Retinal pigment epithelial cell (primary cell): ENCODE measurements around the gene SORD.

Experiments used
- DNase-seq: peaks from one replicate; pipeline ENCODE4 v3.0.0-alpha.2; 2010; ENCODE audit warnings: low read depth
- H3K4me3 ChIP-seq: 2 replicates; pipeline ENCODE4 v1.5.1; 2011; ENCODE audit warnings: mild to moderate bottlenecking, low read length, control low read depth, moderate library complexity
- CTCF ChIP-seq: conservative IDR thresholded peaks from 2 replicates; pipeline ENCODE4 v1.5.1; 2011; ENCODE audit warnings: low read depth, low read length, control low read depth, inconsistent platforms

The SORD gene

DNA sequence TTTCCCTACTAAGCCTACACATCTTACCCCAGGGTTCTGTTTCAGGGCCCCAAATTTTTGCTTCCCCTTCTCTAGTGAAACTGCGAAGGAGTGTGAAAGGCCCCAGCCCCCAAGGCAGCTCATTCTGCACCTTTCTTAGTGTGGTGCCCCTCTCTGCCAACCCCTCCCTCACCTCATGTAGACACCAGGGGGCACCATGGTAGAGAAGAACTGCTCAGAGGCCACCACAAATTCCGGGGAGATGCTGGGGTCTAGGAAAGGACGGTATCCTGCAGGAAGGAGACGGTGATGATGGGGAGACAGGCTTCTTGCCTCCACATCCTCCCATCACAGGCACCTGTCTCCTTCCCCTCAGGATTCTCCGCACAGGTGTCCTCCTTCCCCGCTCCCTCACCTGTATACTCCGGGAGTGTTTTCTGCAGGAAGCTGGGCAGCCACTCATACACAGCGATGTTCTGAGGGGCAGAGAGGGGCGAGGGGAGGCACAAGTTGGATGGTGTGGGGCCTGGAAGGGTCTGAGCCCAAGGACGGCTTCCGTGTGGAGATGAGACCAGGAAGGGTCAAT lies 87.3 kb downstream of the SORD start:
- no peak overlapping the region for H3K4me3 ChIP-seq
- peak; percentile 35 for TF ChIP-seq CTCF
- DNase-seq: no peak

DNA sequence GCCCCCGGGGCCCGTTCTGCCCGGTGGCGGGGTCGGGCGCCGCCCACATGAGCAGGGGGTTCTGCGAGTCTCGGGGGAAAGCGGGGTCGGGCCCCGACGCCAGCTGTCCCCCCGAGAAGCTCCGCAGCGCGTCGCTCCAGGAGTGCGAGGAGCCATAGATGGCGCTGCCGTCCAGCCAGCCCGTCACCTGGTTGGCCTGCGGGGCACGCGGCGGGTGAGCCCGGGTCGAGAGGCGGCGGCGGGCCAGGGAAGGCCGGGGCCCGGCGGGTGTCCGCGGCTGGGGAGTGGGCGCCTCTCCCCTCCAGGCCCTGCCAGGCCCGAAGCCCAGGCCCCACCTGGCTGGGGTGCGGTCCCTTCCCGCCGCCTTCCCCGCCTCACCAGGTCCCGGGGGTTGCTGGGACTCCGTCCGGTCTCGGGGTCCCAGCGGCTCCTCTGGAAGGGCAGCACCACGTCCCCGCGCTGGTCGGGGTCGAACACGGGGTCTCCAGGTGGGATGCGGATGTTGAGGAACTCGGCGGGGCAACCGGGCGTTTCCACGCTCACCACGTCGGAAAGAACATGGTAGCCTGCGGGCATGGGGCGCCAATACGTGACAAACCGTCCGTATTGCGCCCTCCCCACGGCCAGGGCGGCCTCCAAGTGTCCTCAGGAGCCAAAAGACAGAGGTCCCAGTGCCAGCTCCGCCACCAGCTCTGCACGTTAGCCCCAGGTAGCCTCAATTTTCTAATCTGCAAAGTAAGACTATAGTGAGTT lies 88.6 kb downstream of the SORD start:
- DNase-seq: no peak
- no peak overlapping the region for H3K4me3 ChIP-seq
- TF ChIP-seq CTCF: no peak

- TF ChIP-seq CTCF: no peak
- DNase-seq: no peak
- H3K4me3 ChIP-seq: no peak overlapping the region
These were observed 89.2 kb downstream of the SORD start for GRCh38 chr15:45112143-45112590.

DNA sequence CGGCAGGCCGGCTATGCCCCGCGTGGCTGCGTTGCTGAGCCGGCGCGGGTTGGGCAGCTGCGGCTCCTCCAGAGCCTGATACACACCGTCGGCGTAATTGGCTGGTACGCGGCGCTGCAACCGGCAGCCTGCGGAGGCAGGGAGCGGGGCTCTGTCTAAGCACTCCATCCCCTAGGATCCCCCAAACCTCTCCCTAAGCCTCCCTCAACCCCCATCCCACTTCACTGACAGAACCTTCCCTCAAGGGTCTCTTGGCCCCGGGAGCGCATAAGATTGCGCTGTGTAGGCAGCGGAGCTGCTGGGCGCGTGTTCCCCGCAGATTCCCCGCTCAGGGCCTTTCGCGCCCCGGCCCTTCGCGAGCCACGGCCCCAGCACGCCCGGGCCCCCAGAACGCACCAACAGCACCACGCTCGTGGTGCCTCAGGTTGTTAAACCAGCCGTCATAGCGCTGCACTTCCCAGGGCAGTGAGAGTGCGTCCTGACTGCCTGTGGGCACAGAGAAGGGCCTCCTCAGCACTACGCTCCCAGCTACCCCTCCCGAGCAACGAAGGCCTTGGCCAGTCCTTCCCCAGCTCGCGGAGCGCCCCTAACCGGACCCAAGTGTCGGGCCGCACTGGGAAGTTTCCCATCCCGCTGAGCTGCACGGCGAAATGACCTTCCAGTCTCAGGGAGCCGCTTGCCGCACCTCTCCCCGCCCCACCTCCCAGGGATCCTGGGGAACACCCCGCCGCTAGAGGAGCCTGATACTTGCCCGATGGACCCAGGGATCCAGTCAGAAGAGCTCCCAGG lies 89.8 kb downstream of the SORD start:
- DNase-seq: no peak
- TF ChIP-seq CTCF: no peak
- no peak overlapping the region for H3K4me3 ChIP-seq

DNA sequence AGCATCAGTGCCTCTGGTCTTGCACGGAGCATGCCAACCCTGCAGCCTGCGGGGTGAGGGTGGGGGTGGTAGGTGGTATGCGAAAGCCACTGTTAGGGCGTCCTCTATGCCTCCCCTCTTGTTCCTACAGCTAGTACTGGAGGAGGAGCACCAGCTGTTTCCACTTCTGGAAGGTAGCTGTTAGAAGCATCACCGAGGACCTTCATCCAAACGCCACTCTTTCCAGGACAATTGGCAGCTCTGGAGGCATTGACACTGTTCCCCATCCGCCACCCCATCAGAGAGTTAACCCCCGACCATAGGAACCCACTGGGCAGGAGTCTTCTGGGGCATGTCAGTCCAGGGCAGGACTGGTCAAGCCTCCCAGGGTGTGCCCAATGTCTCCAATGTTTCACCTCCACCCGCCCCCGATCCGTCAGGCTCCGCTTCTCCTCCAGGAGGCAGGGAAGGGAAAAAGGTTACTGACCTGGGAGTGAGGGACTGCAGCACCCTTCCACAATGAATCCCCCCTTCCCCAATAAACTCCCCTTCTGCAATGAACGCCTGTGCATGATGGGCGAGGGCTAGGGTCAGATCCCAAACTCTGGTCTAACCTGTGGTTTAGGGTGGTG lies 90.5 kb downstream of the SORD start:
- no peak overlapping the region for H3K4me3 ChIP-seq
- DNase-seq: no peak
- no peak for TF ChIP-seq CTCF

DNA sequence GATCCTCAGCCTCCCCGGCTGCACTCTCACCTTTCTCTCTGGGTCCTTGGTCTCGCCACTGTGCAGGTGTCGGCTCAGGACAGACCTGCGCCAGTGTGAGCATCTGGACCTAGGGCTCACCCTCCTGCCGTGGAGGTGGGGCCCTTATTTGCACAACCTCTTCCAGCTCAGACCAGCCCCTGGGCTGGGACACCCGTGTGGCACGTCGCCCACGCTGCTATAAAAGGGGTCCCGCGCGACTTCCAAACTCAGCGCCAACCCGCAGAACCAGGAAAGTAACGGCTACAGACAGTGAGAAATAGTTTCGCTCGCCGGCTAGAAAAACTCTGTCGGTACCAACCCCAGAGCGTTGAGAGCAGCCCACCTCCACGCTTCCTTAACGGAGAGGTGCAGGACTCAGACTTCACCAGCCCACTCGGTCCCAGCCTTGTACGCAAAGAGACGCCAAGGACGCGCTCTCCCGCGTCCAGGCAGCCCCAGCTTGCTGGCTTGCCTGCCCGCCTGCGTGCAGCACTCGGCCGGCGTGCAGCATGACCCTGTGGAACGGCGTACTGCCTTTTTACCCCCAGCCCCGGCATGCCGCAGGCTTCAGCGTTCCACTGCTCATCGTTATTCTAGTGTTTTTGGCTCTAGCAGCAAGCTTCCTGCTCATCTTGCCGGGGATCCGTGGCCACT lies 91.2 kb downstream of the SORD start, which contains the start of the genes DUOX2 and DUOXA2:
Gene DUOX2, minus strand, starts transcription at position 97 of the 675 bp plus-strand sequence. CDS start 761 bp downstream, outside the sequence.
Gene DUOXA2, plus strand, starts transcription at position 251 of the 675 bp plus-strand sequence. Its CDS starts 280 bp downstream, at position 531.
- no peak for TF ChIP-seq CTCF
- no peak within 1 kb of the TSS for H3K4me3 ChIP-seq
- DNase-seq: no peak
